ENCODE results near the gene TMEM132D.

The TMEM132D gene

DNA sequence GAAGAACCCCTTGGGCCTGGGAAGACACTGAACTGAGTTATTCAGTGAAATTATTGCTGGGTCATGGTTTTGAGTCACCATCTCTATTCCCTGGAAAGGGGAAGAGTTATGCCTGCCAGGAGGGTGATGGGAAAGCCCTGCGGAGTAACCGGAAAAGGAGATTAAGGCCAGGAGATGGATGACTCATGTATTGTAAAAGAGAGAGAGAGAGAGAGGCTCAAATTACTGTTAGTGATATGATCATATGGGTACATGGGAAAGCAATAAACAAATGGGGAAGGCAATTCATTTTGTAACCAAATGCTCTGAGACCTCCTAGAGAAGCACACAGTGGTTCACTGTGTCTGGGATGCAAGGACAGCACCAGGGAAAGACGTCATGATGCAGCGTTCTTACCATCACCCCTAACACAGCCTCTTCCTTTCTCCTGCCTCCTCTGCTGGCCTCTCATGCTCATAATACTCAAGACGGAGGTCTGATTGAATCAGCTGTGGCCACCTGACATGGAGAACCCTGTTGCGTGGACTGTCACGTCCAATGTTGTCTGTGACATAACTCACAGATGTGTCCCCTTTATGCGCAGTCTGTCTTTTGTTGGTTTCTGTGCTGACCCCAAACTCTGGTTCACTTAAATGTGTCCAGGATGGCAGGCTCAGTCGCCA lies 243.7 kb downstream of the TMEM132D start:
- peak; percentile 29 for DNase-seq (ENCODE audit: low read depth)

- DNase-seq (ENCODE audit: low read depth), result no peak
Measured at GRCh38 chr12:129657179-129657578, 246.6 kb downstream of the TMEM132D start.

DNA sequence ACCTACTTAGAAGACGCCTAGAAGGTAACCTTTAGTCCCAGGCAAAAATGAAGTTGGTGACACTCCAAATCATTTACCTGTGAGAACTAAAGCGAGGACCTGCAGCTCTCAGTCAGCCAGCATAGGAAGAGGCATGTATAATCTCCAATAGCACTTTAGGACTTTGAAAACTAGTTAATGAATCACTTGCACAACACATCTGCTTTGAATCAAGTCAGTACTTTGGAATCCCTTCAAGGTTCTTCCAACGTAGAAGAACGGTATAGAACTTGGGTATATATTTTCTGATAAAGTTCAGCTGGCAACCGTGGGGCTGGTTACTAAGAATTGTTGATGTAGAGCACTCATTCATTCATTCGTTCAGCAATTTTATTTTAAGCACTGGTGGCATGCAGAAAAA lies 251.9 kb downstream of the TMEM132D start:
- DNase-seq (ENCODE audit: low read depth), result no peak

DNA sequence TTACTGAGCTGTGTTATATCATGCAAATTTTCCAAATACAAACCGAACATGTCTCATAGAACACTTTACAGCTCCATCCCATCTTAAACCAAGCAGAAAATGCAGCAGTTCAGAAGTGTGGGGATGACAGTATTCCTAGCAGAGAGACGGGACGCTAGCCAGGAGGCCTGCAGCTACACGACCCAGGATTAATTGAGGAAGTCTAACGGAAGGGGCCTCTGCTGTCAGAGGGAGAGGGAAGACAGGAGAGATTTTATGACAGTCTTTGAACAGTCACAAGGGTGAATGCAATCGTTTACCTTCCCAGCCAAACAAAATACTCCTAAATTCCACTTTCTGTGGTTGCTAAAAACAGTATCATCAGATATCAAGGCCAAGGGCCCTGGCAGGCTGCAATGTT lies 261.9 kb downstream of the TMEM132D start:
- DNase-seq (ENCODE audit: low read depth), result no peak

DNA sequence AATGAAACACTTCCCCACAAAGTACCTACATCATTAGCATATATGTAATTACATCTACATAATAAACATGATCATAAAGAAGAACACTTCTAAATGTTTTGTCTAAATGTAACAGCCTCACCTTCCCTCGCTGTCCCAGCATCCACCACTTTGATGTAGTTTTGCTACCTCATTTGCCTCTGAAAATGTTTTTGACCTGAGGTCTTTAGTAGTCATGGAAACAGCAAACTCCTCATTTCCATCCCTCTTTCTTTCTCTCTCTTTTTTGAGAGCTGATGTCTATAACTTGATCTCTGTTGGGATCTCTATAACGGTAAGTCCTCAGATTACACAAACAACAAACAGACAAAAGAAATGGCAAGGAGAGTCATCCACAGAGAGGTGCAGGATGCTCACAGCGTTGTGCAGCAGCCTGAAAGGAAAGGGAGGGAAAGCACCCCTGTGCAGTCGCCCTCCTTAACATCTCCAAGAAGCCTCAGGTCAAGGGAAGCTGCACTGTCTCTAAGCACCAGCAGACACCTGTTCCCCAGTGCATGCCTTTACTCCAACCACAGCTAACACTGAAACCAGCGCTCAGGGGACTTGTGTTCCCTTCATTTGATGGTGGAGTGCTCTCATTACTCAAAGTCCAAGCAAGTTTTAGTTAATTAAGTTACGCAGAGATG lies 268.7 kb downstream of the TMEM132D start:
- no peak for DNase-seq (ENCODE audit: low read depth)

GRCh38 chr12:129631316-129631715 lies 272.5 kb downstream of the TMEM132D start:
- DNase-seq (ENCODE audit: low read depth), result no peak

DNA sequence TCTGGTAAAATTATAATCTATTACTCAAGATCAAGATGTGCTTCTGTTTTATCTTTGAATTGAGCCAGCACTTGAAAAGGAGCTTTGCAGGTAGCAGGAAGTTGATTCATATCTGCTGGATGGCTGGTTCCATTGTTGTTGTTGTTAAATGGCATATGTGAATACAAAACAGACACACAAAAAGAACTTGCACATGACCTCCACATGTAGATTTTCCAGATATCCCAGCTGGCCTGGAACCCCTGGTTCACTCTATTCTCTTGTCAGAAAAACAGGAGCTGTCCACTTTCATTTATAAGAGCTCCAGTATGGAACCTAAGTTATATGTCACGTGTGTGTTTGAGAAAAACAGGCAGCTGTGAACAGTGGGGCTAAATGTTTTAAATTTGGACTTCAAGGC lies 273.9 kb downstream of the TMEM132D start:
- no peak for DNase-seq (ENCODE audit: low read depth)

GRCh38 chr12:129622566-129622965 lies 281.3 kb downstream of the TMEM132D start:
- DNase-seq (ENCODE audit: low read depth), result no peak

DNA sequence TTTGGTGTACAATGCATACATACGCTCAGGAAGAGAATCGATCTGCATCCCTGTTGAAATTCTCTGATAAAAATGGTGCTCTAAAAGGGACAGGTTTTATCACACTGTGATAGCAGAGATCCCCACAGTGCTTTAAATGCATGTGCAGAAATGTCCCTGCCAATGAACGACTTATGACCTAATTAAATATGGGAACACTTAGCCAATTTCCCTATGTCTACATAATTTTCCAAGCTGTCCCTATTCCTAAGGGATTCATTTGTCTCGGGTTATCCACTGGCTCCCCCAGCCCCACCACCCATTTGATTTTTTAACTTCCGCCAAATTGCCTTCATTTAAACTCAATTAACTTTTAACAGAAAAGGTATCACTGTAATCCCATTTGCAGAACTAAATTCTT lies 284.6 kb downstream of the TMEM132D start:
- no peak for DNase-seq (ENCODE audit: low read depth)

GRCh38 chr12:129617849-129618248 lies 286.0 kb downstream of the TMEM132D start:
- DNase-seq (ENCODE audit: low read depth), result no peak

GRCh38 chr12:129615001-129615400 lies 288.8 kb downstream of the TMEM132D start:
- DNase-seq (ENCODE audit: low read depth), result no peak

GRCh38 chr12:129614221-129614885 lies 289.5 kb downstream of the TMEM132D start:
- DNase-seq (ENCODE audit: low read depth), result no peak

DNA sequence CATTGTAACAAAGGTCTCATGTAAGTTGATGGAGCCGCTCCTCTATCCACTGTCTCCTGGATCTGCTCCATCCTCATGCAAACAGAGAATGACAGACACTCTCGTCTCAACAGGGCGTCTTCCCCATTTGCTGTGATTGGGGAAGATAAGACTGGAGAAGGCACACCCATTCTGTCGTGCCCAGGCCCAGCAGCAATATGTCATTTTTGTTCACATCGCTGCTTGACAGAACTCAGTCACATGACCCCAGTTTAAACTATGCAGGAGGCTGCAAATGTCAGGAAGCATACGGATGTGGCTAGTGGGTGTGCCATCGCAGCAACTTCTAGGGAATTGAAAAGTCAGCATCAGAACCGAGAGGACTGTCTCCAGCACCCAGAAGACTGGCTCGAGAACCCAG lies 290.5 kb downstream of the TMEM132D start:
- no peak for DNase-seq (ENCODE audit: low read depth)

DNA sequence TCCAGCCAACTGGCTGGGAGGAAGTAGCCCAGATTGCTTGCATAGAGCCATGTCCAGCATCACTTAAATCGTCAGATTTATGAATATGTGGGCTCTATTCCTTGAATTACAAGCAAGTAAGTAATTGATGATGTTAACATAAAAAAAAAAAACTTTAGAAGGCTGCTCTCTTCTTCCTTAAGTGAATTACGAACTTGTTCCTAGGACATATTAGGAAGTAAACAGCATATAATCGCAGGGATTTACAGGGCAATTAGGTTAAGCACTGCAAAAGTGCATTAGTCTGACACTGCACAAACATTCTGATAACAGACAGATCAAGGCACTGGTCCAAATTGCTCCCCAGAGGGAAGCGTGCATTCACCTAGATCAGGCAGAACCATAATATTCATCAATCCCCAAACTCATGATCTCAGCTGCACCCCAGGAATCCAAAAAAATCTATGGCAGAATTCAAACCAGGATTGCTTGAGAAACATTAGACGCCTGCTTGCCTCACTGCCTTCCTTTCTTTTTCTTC lies 293.2 kb downstream of the TMEM132D start:
- no peak for DNase-seq (ENCODE audit: low read depth)

DNA sequence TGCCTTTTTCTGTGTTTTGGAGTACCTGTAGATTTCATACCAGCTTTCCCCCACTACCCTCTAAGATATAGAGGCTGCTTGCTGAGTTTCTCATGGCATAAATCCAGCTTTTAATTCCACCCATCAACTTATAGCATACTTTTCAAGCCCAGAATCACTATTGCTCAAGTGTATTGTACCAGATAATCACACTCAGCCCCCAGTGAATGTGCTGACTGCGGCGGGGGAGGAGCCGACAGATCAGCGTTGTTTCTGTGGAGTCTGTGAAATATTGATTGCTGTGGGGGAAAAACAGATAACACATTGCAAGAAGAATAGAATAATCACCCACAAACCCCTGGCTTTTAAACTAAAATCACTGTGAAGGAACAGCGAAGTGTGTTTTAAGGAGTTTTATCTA lies 296.1 kb downstream of the TMEM132D start:
- DNase-seq (ENCODE audit: low read depth), result no peak

DNA sequence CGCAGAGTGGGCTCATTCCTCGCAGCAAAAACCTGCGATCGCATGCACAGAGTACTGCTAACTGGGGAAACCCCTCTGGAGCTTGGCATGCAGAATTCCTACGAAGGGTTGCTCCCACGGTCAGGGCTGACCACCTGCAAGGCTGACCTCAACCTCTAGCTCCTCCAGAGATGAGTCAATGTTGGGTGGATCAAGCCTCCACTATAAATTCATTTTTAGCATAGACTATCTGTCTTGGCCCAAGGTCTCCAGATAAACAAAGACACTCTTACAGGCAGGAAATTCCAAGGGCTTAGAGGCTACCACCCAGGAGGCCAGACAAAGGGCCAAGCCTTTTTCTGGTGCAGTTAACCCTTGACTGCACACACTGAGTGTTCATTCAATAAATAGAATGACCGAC lies 296.5 kb downstream of the TMEM132D start:
- DNase-seq (ENCODE audit: low read depth), result peak; percentile 6

GRCh38 chr12:129606239-129606638 lies 297.6 kb downstream of the TMEM132D start:
- DNase-seq (ENCODE audit: low read depth), result no peak

DNA sequence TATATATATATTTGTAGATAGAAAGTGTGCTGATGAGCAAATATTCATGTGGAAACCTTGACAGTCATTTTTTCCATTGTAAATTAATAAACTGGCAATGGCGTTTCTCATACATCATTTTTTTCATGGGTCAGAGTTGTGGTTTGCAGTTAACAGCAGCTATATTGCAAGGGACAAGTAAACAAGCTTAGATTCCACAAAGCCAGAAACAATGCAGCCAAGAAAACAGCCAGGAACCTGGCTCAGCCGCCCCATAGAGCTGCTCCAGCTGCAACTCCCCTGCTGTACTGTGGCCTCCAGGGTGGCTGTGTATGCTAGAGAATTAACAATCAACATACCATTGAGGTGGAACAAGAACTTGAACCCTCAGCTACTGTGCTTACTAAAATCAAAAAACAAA lies 298.2 kb downstream of the TMEM132D start:
- no peak for DNase-seq (ENCODE audit: low read depth)

- no peak for DNase-seq (ENCODE audit: low read depth)
Measured at GRCh38 chr12:129604506-129604905, 299.3 kb downstream of the TMEM132D start.

- DNase-seq (ENCODE audit: low read depth), result no peak
Measured at GRCh38 chr12:129599406-129599805, 304.4 kb downstream of the TMEM132D start.

GRCh38 chr12:129594098-129594497 lies 309.7 kb downstream of the TMEM132D start:
- DNase-seq (ENCODE audit: low read depth), result no peak

DNA sequence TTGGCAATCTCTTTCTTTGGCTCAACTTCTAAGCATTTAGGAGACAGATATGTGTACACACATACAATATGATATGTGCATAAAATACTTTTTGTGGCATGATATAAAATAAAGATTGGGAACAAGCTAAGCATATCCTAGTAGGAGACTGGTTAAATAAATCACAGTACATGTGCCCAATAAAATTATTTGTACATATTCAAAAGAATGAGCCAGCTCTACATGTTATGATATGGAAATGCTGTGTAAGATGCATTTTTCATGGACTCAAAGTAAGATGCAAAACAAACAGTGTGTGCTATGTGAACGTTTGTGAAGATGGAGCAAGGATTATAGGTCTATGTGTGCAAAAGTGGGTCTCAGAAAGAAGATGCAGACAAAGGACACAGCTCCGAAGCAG lies 311.4 kb downstream of the TMEM132D start:
- DNase-seq (ENCODE audit: low read depth), result no peak

DNA sequence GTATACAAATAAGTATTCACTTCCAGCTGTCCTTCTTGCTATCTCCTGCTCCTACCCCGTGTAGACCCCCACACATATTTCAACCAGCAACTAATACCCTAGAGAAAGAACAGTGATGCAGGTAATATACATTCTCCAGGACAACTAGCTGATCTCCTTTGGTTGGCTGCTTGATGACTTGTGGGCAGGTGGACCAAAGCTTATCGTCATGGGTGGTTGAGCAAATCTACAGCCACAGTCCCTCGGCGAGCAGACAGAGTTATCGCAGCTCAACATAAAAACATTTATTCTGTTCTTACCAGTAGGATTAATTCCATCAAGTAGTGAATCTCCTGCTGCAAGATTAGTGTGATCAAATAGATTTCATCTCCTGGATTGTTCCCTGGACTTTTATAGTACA lies 314.3 kb downstream of the TMEM132D start:
- no peak for DNase-seq (ENCODE audit: low read depth)
